SK-MEL-5 (cell line): ENCODE results near the gene SEC14L6. TPM values are rescaled to one million over a fixed set of nuclear protein-coding genes. Genes with fewer than 3 reads are reported as not detected.
"Not testable (repeated sequence)": the region's sequence is repeated elsewhere in the genome, so short reads cannot be mapped to it uniquely, and the experiment has no call there.

Experiments used
- DNase-seq: peaks from one replicate; pipeline ENCODE4 v3.0.0-alpha.2; 2016; ENCODE audit warnings: low read depth, low spot score
- in situ Hi-C: cut with HindIII; loops from 2 replicates; pipeline ENCODE4 v1.10.0; 2016; ENCODE audit warnings: low sequenced_read_pairs, high pct_unique_total_duplicates, low pct_unique_long_range_greater_than_20kb
- total RNA-seq: library from RNA; depleted of rRNA; stranded (reverse); fragments of >200 nt; shearing (Covaris generic); gene quantifications from 2 replicates; pipeline ENCODE4 v1.2.3, GENCODE V29; 2014

Gene SEC14L6
- total RNA-seq, 1 experiment from 2014 or later, result not detected

DNA sequence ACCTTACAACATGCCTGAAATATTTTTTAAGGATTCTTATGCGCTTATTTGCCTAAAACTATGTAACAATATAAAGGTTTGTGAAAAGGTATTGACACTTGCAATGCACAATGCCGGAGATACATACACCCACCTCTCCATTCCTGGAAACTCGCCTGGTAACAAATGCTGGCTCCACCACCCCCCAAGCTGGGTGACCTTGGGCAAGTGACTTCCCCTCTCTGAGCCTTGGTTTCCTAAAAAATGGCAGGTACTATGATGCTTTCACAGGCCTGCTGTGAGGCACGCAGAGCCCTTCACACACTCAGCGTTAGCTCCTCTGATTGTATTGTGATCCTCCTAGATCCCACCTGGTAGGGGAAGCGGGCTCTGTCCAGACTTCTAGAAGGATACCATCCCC lies 25.7 kb upstream of the SEC14L6 start:
- in situ Hi-C loops, result no loop called here
- DNase-seq, result no peak

DNA sequence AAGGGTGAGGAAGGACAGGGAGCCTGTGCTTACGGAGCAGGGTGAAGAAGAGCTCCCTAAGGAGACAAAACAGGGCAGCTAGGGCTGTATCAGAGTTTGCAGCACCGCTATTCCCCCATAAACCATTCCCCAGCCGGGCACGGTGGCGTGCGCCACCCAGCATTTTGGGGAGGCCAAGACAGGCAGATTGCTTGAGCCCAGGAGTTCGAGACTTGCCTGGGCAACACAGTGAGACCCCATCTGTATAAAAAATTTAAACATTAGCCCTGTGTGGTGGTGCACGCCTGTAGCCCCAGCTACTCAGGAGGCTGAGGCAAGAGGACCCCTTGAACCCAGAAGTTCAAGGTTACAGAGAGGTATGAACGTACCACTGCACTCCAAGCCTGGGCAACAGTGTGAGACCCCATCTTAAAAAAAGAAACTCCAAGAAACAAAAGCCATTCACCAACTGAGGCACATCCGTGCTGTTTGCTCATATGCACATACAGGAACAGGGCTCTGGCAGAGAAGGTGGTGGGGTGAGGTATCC lies 23.2 kb upstream of the SEC14L6 start:
- in situ Hi-C loops, result no loop called here

DNA sequence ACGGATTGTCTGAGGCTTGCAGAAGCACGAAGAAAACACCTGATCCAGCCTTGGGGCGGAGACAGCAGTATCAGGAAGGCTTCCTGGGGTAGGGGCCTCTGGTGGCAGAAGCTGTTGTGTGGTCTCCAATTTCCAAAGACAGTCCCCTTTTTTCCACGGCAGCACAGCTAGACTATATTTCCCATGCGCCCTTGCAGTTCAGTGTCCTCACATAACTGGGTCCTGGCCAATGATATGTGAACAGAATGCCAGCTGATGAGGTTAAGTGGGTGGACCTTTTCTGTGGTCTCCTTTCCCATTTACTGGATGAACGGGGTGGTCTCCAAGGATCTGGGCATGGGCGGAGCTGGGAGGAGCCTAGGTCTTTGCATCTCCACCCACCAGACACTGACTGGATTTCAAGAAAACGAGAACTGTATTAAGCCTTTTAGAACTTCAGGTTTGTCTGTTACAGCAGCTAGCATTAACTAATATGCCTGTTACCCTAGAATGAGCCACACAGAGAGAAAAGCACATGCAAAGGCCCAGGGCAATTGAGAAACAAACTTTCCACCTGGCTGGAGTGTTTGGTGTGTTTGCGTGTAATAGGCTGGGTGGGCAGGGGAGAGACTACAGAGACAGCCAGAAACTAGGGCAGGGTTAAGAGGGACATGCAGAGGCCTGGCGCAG lies 21.7 kb upstream of the SEC14L6 start:
- DNase-seq, result no peak
- in situ Hi-C loops, result no loop called here

More for the DNA sequence above, 23.2 kb upstream of the SEC14L6 start:
- DNase-seq, result no peak

DNA sequence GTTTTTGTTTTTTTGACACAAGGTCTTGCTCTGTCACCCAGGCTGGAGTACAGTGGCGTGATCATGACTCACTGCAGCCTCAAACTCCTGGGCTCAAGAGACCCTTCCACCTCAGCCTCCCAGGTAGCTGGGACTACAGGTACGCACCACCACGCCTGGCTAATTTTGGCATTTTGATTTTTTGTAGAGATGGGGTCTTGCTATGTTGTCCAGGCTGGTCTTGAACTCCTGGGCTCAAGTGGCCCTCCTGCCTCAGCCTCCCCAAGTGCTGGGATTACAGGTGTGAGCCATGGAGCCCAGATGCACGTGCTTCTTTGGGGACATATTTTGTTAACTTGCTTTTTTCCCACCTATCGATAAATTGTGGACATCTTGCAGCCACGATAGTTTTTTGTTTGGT lies 20.7 kb upstream of the SEC14L6 start:
- in situ Hi-C loops, result not testable (repeated sequence)

DNA sequence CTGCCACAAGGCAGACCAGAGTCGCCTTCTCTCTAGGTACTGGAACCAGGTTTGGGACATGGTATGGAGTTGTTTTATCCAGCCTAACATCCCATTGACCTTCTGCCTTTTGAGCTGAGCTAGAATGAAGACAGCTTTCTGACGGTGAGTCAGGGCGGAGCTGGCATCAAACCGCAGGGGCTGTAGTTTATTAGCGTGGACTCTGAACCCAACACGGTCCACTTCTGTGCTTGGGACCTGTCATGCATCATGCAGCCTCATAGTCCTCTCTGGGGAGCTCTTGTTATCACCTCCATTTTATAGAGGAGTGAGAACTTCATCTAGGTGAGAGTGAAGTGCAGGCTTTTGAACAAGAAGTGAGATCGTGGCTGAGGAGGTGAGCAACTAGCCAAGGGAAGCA lies 19.6 kb upstream of the SEC14L6 start:
- in situ Hi-C loops, result no loop called here
- DNase-seq, result no peak

More for the DNA sequence above, 20.7 kb upstream of the SEC14L6 start:
- DNase-seq, result not testable (repeated sequence)

DNA sequence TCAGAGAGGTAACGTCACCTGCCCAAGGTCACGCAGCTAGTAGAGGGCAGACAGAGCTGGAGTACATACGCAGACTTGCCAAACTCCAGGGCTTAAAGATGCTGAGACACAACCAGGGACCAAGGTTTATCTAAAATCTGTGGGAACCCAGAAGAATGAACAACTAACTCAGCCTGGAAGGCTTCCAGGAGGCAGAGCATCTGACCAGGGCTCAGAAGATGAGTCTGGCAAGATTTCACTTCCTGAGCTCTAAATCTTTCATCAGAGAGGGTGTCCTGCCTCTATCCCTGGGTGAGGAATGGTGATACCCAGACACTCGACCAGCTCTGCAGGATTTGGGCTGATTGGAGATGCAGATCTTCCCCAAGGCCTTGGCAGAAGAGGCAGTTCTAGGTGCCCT lies 18.8 kb upstream of the SEC14L6 start:
- no peak for DNase-seq
- in situ Hi-C loops, result no loop called here

DNA sequence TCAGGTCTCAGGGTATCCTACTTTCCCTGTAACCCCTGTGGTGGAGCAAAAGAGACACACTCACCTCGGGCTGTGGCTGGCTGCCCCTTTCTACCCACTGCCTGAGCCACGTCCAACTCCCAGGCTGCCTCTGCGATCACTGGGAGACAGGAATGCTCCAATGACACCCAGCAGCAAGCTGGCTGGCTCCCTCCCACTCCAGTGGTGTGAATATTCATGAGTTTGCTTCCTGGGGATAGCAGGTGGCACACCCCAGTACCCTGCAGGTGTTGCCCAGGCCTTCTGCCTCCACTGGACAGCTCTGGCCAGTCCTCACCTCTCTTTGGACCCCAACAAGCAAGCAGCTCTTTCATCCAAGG lies 18.2 kb upstream of the SEC14L6 start:
- DNase-seq, result no peak
- in situ Hi-C loops, result no loop called here

DNA sequence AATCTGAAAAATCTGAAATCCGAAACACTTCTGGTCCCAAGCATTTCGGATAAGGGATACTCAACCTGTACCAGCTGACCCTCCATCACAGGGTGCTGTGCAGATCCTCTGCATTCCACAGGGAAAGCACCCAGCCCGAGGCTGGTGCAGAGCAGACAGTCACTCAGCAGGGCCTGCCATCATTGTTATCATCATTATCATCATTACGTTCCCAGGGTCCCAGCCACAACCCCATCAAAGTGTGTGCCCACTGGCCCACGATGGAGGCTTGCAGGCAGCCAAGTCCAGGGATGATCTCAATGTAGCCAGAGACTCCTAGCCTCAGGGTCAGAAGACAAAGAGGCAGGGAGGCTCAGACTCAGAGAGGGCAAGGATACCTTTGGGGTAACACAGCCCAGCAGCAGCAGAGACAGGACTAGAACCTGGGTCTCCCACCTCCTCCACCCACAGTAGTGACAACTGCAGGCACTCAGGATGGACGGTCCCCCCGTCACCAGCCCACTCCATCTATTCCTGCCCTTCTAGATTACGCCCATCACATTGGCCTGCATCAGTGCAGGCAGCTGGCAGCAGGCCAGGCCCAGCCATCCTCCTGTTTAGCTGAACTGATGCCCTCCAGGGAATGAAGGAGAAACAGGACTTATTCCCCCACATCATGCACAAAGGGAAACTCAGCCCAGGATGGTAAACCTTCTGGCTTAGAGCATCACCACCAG lies 17.7 kb upstream of the SEC14L6 start:
- no peak for DNase-seq
- in situ Hi-C loops, result no loop called here

DNA sequence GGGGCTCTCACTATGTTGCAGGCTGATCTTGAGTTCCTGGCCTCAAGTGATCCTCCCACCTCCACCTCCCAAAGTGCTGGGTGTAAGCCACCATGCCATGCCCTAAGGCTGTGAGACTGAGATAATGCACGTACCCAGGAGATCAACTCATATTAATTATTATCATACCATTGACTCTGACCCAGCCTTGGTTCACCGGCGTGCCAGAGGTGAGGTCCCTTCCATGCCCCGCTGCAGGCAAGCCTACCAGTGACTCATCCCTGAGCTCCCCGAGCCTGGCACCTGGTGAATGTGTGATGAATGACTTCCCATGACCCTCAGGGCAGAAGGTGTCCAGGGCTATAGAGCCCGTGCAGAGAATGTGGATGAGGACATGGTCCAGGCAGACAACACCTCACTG lies 15.8 kb upstream of the SEC14L6 start:
- in situ Hi-C loops, result no loop called here
- DNase-seq, result no peak

DNA sequence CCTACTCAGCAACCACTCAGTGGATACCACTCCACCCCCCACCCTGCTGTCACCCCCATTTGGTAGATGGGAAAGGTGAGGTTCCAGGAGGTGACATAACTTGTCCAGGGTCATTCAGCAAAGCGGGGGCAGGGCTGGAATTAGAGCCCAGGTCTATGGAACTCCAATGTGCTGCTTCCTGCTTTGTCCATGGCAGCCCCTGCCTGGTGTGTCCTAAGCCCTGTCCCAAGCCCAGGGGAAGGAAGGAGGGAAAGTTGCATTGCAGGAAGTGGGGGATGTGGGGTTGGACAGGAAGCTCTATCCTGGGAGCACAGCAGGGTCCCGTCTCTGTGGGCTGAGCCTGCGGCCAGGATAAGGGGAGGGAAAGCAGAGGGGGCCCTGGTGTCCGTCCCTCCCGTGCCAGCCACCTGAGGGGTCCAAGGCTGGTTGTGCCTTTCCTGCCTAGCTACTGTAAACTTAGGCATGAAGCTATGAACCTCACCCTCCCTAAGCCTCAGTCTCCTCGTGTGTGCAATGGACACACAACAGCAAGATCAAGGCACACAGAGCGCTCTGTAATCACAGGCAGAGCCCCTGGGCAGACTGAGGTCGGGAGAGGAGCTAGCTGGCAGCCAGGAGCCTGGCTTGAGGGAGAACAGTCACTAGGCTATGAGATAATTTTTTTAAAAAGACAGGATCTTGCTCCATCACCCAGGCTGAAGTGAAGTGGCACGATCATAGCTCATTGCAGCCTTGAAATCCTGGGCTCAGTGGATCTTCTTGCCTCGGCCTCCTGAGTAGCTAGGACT lies 15.1 kb upstream of the SEC14L6 start:
- DNase-seq, result no peak

DNA sequence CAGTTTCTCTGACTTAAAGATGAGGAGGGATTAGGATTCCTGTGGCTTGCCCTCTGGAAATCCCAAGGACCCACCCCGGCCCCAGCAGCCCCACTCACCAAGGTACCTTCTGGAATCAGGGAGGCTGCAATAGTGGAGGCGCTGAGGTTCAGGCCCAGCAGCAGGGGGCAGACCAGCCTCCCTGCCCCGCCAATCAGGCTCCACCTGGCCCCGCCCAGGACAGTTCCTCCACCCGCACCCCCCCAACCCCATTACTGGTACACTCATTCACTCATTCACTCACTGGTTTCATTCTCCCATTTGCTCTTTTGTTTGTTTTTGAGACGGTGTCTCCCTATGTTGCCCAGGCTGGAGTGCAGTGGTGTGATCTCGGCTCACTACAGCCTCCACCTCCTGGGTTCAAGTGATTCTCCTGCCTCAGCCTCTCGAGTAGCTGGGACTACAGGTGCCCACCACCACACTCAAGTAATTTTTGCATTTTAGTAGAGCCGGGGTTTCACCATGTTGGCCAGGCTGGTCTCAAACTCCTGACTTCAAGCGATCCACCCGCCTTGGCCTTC lies 14.2 kb upstream of the SEC14L6 start:
- in situ Hi-C loops, result not testable (repeated sequence)
- peak; percentile 42 for DNase-seq

More for the DNA sequence above, 15.1 kb upstream of the SEC14L6 start:
- in situ Hi-C loops, result no loop called here

DNA sequence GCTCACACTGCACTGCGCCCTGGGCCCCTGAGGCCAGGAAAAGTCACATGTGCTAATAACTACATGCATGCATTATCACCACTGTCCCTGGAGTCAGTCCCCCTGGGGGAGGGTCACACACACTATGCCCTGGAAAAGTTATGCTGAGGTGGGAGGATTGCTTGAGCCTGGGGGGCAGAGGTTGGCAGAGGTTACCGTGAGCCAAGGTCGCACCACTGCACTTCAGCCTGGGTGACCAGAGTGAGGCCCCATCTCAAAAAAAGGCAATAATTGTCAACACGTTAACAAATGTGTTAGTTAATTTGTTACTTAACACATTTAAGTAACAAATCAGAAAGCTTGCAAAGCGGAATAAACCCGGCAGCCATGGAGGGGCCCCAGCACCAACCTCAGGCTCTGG lies 13.3 kb upstream of the SEC14L6 start:
- in situ Hi-C loops, result no loop called here

DNA sequence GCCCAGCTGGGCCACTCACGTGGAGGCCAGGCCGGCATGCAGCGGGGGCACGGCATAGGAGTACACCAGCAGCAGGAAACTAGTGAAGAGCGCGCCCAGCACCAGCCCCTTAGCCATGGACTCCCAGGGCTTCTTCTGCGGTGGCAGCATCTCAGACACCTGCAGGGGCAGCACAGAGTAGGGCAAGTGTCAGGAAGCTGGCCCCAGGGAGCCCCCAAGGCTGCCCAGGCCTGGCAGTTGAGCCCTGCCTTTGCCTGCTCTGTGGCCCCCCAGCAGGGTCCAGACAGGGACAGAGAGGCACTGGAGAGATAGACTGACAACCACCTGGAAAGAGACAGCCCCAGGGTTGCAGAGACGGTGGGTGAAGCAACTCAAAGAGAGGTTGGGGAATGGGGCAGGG lies 10.7 kb upstream of the SEC14L6 start:
- in situ Hi-C loops, result no loop called here
- DNase-seq, result no peak

More for the DNA sequence above, 13.3 kb upstream of the SEC14L6 start:
- DNase-seq, result no peak

DNA sequence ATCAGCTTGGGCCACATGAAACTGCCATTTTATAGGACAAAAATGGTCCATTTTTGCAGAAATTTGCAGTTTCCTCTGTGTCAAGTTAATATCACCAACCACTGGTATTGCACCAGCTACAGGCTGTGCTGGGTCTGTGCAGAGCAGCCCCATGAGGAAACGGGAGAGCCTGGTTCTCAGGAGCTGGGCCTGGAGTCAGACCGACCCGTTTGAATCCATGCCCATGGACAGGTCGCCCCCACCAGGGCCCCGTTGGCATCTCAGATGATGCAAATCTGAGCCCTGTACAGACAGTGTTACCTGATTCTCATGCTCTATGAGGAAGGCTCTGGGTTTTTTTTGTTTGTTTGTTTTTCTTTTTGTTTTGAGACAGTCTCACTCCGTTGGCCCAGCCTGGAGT lies 9.8 kb upstream of the SEC14L6 start:
- in situ Hi-C loops, result no loop called here
- peak; percentile 32 for DNase-seq

DNA sequence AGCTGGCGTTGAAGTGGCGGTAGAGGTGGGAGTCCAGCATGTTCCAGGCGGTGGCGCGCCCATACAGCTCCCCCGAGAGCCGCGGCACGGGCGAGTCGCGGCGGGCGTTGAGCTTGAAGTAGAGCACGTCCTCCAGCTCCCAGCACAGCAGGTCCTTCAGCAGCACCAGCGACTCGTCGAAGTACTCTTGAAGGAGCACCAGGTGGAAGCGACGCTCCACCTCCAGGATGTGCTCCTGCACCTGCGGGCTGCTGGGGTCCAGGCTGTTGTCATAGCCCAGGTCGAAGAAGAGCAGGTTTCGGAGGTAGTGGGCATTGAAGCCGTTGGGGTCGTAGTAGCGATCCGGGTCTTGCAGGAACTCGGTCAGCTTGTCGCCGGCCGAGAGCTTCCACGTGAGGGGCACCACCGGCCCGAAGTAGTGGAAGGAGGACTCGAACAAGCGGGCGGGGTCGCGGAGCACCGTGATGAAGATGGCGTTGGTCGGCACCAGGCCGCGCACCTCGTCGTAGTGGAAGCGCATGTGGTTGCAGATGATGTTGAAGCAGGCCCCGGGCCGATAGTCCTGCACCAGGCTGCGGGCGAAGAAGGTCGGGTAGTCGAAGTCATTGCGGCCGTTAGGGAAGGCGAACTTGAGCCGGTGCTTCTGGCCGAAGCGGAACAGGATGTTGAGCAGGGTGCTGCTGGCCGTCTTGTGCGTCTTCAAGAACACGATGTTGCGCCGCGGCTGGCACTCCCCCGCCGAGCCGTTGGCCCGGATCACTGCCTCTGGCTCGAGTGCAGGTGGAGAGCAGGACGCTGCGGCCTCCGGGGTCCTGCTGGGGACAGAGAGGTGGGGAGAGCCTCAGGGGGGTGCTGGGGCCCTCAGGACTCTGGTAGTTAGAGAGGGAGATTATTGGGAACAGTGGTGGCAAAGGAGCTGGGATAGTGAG lies 9.0 kb upstream of the SEC14L6 start:
- in situ Hi-C loops, result no loop called here
- DNase-seq, result no peak

DNA sequence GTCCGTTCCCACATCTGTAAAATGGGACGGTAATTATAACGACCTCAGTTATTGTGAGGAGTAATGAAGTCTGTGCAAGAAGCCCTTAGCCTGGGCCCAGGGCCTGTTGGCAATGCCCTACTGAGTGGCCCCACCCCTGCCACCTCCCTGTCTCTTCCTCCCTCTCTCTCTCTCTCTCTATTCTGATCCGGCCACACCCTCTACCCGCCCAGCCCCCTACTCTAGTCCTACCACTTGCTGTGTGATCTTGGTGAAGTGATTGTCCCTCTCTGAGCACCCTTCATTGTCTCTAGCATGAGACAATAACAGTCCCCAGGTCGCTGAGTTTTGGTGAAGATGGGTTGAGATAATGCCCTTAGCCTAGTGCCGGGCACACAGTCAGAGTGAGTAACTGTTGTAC lies 7.4 kb upstream of the SEC14L6 start:
- no peak for DNase-seq
- in situ Hi-C loops, result no loop called here

DNA sequence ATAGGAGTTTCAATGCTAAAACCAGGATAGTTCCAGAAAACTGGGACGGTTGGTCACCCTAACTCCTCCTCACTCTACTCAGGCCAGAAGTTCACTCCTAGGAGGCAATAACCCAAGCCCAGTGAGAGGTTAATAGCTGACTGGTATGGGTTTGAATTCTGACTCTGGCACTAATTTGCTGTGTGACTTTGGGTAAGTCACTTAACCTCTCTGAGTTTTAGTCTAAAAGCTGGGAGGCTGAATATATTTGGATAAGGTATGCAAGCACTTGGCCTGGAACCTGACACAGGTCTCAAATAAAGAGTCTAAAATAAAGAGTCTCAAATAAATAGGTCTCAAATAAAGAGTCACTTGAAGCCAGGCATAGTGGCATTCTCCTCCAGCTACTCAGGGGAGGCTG lies 6.2 kb upstream of the SEC14L6 start:
- DNase-seq, result no peak
- in situ Hi-C loops, result no loop called here
